ENCODE measurements around the gene COX5A.

DNA sequence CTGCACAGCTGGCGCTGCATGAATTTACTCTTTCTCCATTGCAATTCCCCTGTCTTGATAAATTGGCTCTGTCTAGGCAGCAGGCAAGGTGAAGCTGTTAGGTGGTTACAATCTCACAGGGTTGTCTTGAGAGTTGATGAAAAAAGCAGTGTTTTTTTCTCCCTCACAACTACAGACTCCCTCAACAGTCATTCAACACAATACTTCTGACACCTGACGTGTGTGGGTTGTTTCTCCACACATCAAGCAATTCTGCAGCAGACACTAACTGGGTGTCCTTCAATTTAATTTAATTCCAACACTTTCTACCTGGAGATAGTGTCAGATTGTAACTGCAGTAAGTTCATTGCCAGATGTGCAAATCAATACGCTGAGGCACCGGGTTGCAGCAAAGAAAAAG lies 59.6 kb downstream of the COX5A start:
- TF ChIP-seq, protein P1, sequence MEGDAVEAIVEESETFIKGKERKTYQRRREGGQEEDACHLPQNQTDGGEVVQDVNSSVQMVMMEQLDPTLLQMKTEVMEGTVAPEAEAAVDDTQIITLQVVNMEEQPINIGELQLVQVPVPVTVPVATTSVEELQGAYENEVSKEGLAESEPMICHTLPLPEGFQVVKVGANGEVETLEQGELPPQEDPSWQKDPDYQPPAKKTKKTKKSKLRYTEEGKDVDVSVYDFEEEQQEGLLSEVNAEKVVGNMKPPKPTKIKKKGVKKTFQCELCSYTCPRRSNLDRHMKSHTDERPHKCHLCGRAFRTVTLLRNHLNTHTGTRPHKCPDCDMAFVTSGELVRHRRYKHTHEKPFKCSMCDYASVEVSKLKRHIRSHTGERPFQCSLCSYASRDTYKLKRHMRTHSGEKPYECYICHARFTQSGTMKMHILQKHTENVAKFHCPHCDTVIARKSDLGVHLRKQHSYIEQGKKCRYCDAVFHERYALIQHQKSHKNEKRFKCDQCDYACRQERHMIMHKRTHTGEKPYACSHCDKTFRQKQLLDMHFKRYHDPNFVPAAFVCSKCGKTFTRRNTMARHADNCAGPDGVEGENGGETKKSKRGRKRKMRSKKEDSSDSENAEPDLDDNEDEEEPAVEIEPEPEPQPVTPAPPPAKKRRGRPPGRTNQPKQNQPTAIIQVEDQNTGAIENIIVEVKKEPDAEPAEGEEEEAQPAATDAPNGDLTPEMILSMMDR (IDR thresholded peaks at IDR 0.05; ENCODE audit: insufficient read depth, low read length), result no peak
- no peak for TF ChIP-seq GABPA (IDR thresholded peaks at IDR 0.05; ENCODE audit: low read depth)
- TF ChIP-seq, protein P2, sequence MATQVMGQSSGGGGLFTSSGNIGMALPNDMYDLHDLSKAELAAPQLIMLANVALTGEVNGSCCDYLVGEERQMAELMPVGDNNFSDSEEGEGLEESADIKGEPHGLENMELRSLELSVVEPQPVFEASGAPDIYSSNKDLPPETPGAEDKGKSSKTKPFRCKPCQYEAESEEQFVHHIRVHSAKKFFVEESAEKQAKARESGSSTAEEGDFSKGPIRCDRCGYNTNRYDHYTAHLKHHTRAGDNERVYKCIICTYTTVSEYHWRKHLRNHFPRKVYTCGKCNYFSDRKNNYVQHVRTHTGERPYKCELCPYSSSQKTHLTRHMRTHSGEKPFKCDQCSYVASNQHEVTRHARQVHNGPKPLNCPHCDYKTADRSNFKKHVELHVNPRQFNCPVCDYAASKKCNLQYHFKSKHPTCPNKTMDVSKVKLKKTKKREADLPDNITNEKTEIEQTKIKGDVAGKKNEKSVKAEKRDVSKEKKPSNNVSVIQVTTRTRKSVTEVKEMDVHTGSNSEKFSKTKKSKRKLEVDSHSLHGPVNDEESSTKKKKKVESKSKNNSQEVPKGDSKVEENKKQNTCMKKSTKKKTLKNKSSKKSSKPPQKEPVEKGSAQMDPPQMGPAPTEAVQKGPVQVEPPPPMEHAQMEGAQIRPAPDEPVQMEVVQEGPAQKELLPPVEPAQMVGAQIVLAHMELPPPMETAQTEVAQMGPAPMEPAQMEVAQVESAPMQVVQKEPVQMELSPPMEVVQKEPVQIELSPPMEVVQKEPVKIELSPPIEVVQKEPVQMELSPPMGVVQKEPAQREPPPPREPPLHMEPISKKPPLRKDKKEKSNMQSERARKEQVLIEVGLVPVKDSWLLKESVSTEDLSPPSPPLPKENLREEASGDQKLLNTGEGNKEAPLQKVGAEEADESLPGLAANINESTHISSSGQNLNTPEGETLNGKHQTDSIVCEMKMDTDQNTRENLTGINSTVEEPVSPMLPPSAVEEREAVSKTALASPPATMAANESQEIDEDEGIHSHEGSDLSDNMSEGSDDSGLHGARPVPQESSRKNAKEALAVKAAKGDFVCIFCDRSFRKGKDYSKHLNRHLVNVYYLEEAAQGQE (IDR thresholded peaks at IDR 0.05; ENCODE audit: insufficient replicate concordance, low read depth), result no peak
